Stomach (tissue), 9 donors: Measurements from ENCODE around the gene MED22. TPM values are rescaled to one million over a fixed set of nuclear protein-coding genes. Genes with fewer than 3 reads are reported as not detected.

ENCODE experiments used
- DNase-seq, 2 donors: peaks; one replicate each; pipeline versions ENCODE4 v3.0.0 to v3.0.0-alpha.2; 2013 to 2019
- H3K27ac ChIP-seq, 5 donors: fragments of 200-600 bp in 4 of 5; sonication (generic) in 4 of 5; one replicate each; pipeline ENCODE4 v1.5.1; 2013 to 2019; ENCODE audit warnings: mild to moderate bottlenecking in 1 of 5, moderate library complexity in 1 of 5
- H3K27me3 ChIP-seq, 3 donors: fragments of 200-600 bp; sonication (generic); one replicate each; pipeline ENCODE4 v1.5.1; 2017 to 2019; ENCODE audit warnings: mixed run types in 1 of 3
- H3K36me3 ChIP-seq, 4 donors: fragments of 200-600 bp; sonication (generic); 1 replicate in 3 of 4; 2 replicates in 1 of 4; pipeline ENCODE4 v1.5.1; 2016 to 2019
- H3K4me1 ChIP-seq, 4 donors: fragments of 200-600 bp; sonication (generic); one replicate each; pipeline ENCODE4 v1.5.1; 2016 to 2019
- H3K4me3 ChIP-seq, 4 donors: fragments of 200-600 bp; sonication (generic) in 3 of 4; one replicate each; pipeline ENCODE4 v1.5.1; 2016 to 2019; ENCODE audit warnings: mild to moderate bottlenecking in 1 of 4
- H3K9me3 ChIP-seq, 4 donors: fragments of 200-600 bp; sonication (generic); one replicate each; pipeline ENCODE4 v1.5.1; 2016 to 2019
- CTCF ChIP-seq, 7 experiments: fragments of 450-650 bp in 4 of 7; fragments of 200-600 bp in 3 of 7; sonication (generic) in 3 of 7; IDR thresholded peaks; one replicate each; pipeline ENCODE4 v1.5.1; 2016 to 2019; ENCODE audit warnings: antibody characterized with exemption in 7 of 7, control low read depth in 2 of 7, mild to moderate bottlenecking in 1 of 7
- EP300 ChIP-seq: sonication (generic); formaldehyde crosslinking; IDR thresholded peaks from one replicate; pipeline ENCODE4 v1.6.1; 2017; ENCODE audit warnings: antibody characterized with exemption
- POLR2A ChIP-seq, 4 donors: fragments of 450-650 bp; IDR thresholded peaks; one replicate each; pipeline ENCODE4 v1.6.1; 2016; ENCODE audit warnings: antibody characterized with exemption in 4 of 4, control low read depth in 2 of 4, mild to moderate bottlenecking in 1 of 4, moderate library complexity in 1 of 4
- POLR2AphosphoS5 ChIP-seq, 3 donors: sonication (generic); formaldehyde crosslinking; IDR thresholded peaks; one replicate each; pipeline ENCODE4 v1.6.1; 2016; ENCODE audit warnings: antibody characterized with exemption in 3 of 3
- WGBS, 5 donors: extraction: QIAGEN DNeasy Blood & Tissue Kit in 3 of 5; methylation state at CpG; one replicate each; pipeline versions ENCODE4 v1.1.5 to v1.1.7; 2013 to 2018; 5-methylcytosine and 5-hydroxymethylcytosine counted together
- intact Hi-C: fragments of 100-400 bp; cut with DNase I; formaldehyde crosslinking; loops from one replicate; pipeline ENCODE4 v1.15.1; 2023; ENCODE audit warnings: low total_unique reads
- polyA plus RNA-seq, 3 donors: library from polyadenylated mRNA; stranded (reverse); fragments of 200-250 nt; gene quantifications; one replicate each; pipeline ENCODE4 v1.2.3, GENCODE V29; 2013
- total RNA-seq, 5 donors: library from RNA; depleted of rRNA; stranded (reverse); fragments of >200 nt; gene quantifications; one replicate each; pipeline versions ENCODE4 v1.1.0 to v1.2.3, GENCODE V29; 2014 to 2016
- donor health status: healthy with polysubstance abuse.
- donor health status: Bipolar disorder and iron deficiency.
- donor health status: healthy.

MED22 gene
- total and polyA plus RNA-seq, 8 donors = 4.7 to 27.7 (median 20.0) TPM

GRCh38 chr9:133384736-133385321 lies 36.9 kb upstream of the MED22 start:
- Histone ChIP-seq H3K4me1 (peaks cover 7 to 16% (median 11%) of the 10 kb centered on the region in 4 donors), H3K36me3 (no peaks in the 10 kb centered on the region), H3K9me3 (no peaks in the 10 kb centered on the region), H3K27me3 (peaks cover 0 to 7% (median 0%) of the 10 kb centered on the region in 3 donors), H3K4me3 (no peak overlapping the region), H3K27ac (peak overlapping the region in 3 of 5 donors; percentile 22 to 46 (median 44))
- no peak for TF ChIP-seq POLR2A (IDR thresholded peaks at IDR 0.05)
- TF ChIP-seq EP300 = no peak
- TF ChIP-seq POLR2AphosphoS5 (IDR thresholded peaks at IDR 0.05) = peak in 1 of 3 donors; percentile 48
- no peak for TF ChIP-seq CTCF (IDR thresholded peaks at IDR 0.05)
- WGBS, 5 donors = 21 to 70% (median 54%) methylated on average over 16 to 17 of the region's 17 CpGs
- intact Hi-C loops = no loop called here
- DNase-seq = peak; percentile 66 to 71

DNA sequence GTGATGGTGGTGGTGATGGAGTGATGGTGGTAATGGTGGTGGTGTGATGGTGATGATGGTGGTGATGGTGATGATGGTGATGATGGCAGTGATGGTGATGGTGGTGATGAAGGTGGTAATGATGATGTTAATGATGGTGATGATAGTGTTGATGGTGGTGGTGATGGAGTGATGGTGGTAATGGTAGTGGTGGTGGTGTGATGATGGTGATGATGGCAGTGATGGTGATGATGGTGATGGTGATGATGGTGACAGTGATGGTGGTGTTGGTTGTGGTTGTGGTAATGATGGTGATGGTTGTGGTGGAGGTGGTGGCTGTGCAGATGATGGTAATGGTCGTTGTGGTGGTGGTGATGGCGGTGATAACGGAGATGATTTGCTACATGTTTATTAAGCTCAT lies 35.5 kb upstream of the MED22 start:
- Histone ChIP-seq H3K9me3 (no peaks in the 10 kb centered on the region), H3K4me1 (peaks cover 7 to 21% (median 11%) of the 10 kb centered on the region in 4 donors), H3K27ac (no peak overlapping the region), H3K27me3 (no peaks in the 10 kb centered on the region), H3K36me3 (no peaks in the 10 kb centered on the region), H3K4me3 (no peak overlapping the region)
- intact Hi-C loops = no loop called here
- TF ChIP-seq CTCF (IDR thresholded peaks at IDR 0.05) (no peak), POLR2A (IDR thresholded peaks at IDR 0.05) (no peak), EP300 (no peak), POLR2AphosphoS5 (IDR thresholded peaks at IDR 0.05) (no peak)
- DNase-seq = no peak
- 86 to 97% (median 90%) methylated on average over 3 of the region's 3 CpGs for WGBS, 5 donors

GRCh38 chr9:133382507-133383141 lies 34.7 kb upstream of the MED22 start:
- H3K4me1 ChIP-seq = peaks cover 7 to 29% (median 16%) of the 10 kb centered on the region in 4 donors
- intact Hi-C loops = no loop called here

DNA sequence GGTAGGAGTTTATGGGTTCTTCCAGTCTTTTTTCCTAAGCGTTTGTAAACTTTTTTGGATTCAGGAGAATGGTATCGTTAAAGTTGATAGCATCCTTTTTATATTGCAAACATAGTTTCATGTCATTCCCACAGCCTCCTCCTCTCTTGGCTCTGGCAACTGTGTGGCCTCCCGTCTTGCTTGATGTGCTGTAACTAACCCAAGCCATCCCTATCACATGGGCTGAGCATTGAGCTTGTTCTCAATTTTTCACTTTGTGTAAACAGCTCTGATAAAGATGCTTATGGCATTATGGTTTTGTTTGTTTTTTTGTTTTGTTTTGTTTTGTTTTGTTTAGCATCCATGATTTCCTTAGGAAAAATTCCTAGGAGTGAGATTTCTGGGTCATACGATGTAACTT lies 32.8 kb upstream of the MED22 start:
- no peaks in the 10 kb centered on the region for H3K27me3 ChIP-seq
- peaks cover 14 to 37% (median 22%) of the 10 kb centered on the region in 4 donors for H3K4me1 ChIP-seq
- no peaks in the 10 kb centered on the region for H3K36me3 ChIP-seq
- no peaks in the 10 kb centered on the region for H3K9me3 ChIP-seq
- H3K4me3 ChIP-seq = no peak overlapping the region
- TF ChIP-seq CTCF (IDR thresholded peaks at IDR 0.05) = no peak
- no peak for TF ChIP-seq POLR2A (IDR thresholded peaks at IDR 0.05)
- no peak for TF ChIP-seq EP300
- no peak for TF ChIP-seq POLR2AphosphoS5 (IDR thresholded peaks at IDR 0.05)
- no peak overlapping the region for H3K27ac ChIP-seq
- 75 to 88% (median 84%) methylated on average over 4 of the region's 4 CpGs for WGBS, 5 donors
- intact Hi-C loops = no loop called here
- no peak for DNase-seq

More at GRCh38 chr9:133382507-133383141, 34.7 kb upstream of the MED22 start:
- no peak overlapping the region for H3K27ac ChIP-seq
- H3K27me3 ChIP-seq = no peaks in the 10 kb centered on the region
- H3K36me3 ChIP-seq = no peaks in the 10 kb centered on the region
- H3K9me3 ChIP-seq = no peaks in the 10 kb centered on the region
- H3K4me3 ChIP-seq = no peak overlapping the region
- TF ChIP-seq EP300 = no peak
- TF ChIP-seq CTCF (IDR thresholded peaks at IDR 0.05) = no peak
- no peak for TF ChIP-seq POLR2AphosphoS5 (IDR thresholded peaks at IDR 0.05)
- TF ChIP-seq POLR2A (IDR thresholded peaks at IDR 0.05) = no peak
- WGBS, 5 donors = 82 to 95% (median 91%) methylated on average over 4 of the region's 4 CpGs
- DNase-seq = no peak
